Muscle of back (tissue), 11 donors: ENCODE measurements around the gene TXNRD2. TPM values are rescaled to one million over a fixed set of nuclear protein-coding genes. Genes with fewer than 3 reads are reported as not detected.
"Not testable (repeated sequence)": the region's sequence is repeated elsewhere in the genome, so short reads cannot be mapped to it uniquely, and the experiment has no call there.

ENCODE experiments used
- DNase-seq, 3 donors: peaks; one replicate each; pipeline versions ENCODE4 v3.0.0 to v3.0.0-alpha.2; 2013
- polyA plus RNA-seq, 10 donors: library from polyadenylated mRNA; unstranded; fragments of 120-200 nt; gene quantifications; one replicate each; pipeline ENCODE4 v1.2.1, GENCODE V29; 2013; ENCODE audit not compliant: insufficient read length in 10 of 10

Gene TXNRD2
- polyA plus RNA-seq, 10 donors, result 13.0 to 19.2 (median 15.0) TPM

GRCh38 chr22:19849835-19850762 is 91.5 kb downstream of the TXNRD2 start:
- no peak for DNase-seq

GRCh38 chr22:19848298-19849224 is 93.1 kb downstream of the TXNRD2 start:
- DNase-seq, result no peak

- DNase-seq, result no peak
Measured at GRCh38 chr22:19847345-19847632, 94.3 kb downstream of the TXNRD2 start.

GRCh38 chr22:19846620-19847344 is 94.8 kb downstream of the TXNRD2 start:
- DNase-seq, result no peak

GRCh38 chr22:19845054-19845722 is 96.4 kb downstream of the TXNRD2 start:
- DNase-seq, result no peak

- DNase-seq, result peak in 2 of 3 donors; percentile 28 to 55
Measured at GRCh38 chr22:19844377-19845053, 97.1 kb downstream of the TXNRD2 start.

- DNase-seq, result no peak
Measured at GRCh38 chr22:19843857-19844376, 97.7 kb downstream of the TXNRD2 start.

GRCh38 chr22:19843107-19843856 is 98.3 kb downstream of the TXNRD2 start:
- DNase-seq, result no peak

GRCh38 chr22:19842393-19843106 is 99.1 kb downstream of the TXNRD2 start:
- DNase-seq, result no peak

GRCh38 chr22:19841641-19842392 is 99.8 kb downstream of the TXNRD2 start:
- no peak for DNase-seq

- DNase-seq, result no peak
Measured at GRCh38 chr22:19840955-19841640, 100.5 kb downstream of the TXNRD2 start.

GRCh38 chr22:19840059-19840458 is 101.6 kb downstream of the TXNRD2 start:
- DNase-seq, result no peak

- no peak for DNase-seq
Measured at GRCh38 chr22:19837915-19838314, 103.7 kb downstream of the TXNRD2 start.

- no peak for DNase-seq
Measured at GRCh38 chr22:19836512-19836911, 105.1 kb downstream of the TXNRD2 start.

- no peak for DNase-seq
Measured at GRCh38 chr22:19834599-19834998, 107.0 kb downstream of the TXNRD2 start.

- not testable (repeated sequence) for DNase-seq
Measured at GRCh38 chr22:19833327-19833726, 108.3 kb downstream of the TXNRD2 start.

- DNase-seq, result no peak
Measured at GRCh38 chr22:19832476-19833108, 109.0 kb downstream of the TXNRD2 start.
